GM21528 (cell line): Measurements from ENCODE around the gene TSPAN12.

Experiments used
- ATAC-seq: cut with Tn5 transposase; IDR thresholded peaks from one replicate; pipeline ENCODE4 v1.9.1; 2021; ENCODE audit warnings: mild to moderate bottlenecking, moderate library complexity; ENCODE audit not compliant: unreplicated experiment, low FRiP score

Gene TSPAN12

GRCh38 chr7:120843109-120843508, 14.8 kb downstream of the TSPAN12 start:
- ATAC-seq: no peak

- ATAC-seq: no peak
Measured at GRCh38 chr7:120842121-120842621, 15.8 kb downstream of the TSPAN12 start.

- ATAC-seq: no peak
Measured at GRCh38 chr7:120841608-120842007, 16.3 kb downstream of the TSPAN12 start.

- ATAC-seq: peak; percentile 65
Measured at GRCh38 chr7:120838281-120838682, 19.7 kb downstream of the TSPAN12 start.

DNA sequence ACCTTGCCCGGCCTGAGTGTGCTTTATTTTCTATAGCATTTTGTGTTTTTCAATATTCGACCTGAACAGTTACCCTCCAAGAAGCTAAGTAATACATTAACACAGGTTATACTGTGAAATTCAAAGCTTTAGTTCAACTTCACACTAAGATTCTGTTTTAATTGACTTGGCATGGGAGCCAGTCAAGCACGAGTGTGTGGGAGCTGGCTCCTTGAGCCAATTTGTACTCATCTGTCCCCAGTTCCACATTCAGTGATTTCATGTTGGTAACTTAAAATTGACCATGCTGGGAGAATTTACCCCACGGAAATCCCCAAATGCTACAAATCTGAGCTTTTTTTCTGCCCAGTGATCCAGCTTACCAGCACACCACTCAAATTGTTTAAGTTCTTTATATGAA, 20.3 kb downstream of the TSPAN12 start:
- ATAC-seq: no peak

- no peak for ATAC-seq
Measured at GRCh38 chr7:120836556-120837115, 21.3 kb downstream of the TSPAN12 start.

DNA sequence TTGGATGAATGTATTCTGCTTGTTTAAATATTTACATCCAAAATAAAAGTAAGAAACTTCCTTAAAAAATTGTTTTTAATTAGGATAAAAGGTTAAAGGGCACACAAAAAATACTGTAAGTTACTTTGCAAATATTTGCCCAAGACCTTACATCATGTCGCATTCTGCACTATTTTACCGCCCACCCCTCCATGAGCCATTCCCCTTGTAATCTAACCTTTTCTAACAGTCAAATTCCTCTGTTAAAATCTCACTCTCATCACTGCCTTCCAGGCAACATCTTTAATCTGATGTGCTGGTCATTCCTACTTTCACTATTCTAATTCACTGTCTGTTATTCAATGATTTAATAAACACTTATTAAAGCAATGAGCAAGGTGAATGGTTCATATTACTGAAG, 23.2 kb downstream of the TSPAN12 start:
- no peak for ATAC-seq

GRCh38 chr7:120833546-120833945, 24.4 kb downstream of the TSPAN12 start:
- ATAC-seq: no peak

GRCh38 chr7:120832803-120833202, 25.1 kb downstream of the TSPAN12 start:
- ATAC-seq: no peak

DNA sequence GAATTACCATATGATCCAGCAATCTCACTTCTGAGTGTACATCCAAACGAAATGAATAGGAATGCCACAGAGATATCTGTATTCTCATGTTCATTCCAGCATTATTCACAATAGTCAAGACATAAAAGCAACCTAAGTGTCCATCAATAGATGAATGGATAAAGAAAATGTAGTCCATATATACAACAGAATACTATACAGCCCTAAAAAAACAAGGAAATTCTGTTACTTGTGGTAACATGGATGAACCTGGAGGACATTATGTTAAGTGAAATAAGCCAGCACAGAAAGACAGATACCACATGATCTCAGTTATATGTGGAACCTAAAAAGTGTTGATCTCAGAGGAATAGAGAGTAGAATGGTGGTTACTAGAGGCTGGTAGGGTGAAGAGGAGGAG, 26.7 kb downstream of the TSPAN12 start:
- no peak for ATAC-seq

DNA sequence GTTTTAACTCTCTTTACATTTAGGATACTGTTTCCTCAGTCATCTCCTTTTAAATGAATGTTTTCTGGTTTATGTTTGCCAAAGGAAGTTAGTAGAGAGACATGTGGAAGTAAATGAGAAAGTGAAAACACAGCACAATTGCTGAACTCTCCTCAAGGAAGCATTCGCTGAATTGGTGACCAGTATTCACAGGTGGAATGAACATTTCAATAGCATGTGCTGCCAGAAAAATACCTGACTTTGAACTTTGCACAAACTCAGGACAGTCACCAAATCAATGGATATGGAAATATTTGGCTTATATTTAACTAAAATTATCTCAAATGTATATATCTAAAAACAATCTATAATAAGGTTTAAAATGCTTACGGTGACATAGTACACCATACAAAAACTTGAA, 28.5 kb downstream of the TSPAN12 start:
- ATAC-seq: no peak

GRCh38 chr7:120828528-120828927, 29.4 kb downstream of the TSPAN12 start:
- no peak for ATAC-seq

- no peak for ATAC-seq
Measured at GRCh38 chr7:120827371-120828118, 30.4 kb downstream of the TSPAN12 start.

DNA sequence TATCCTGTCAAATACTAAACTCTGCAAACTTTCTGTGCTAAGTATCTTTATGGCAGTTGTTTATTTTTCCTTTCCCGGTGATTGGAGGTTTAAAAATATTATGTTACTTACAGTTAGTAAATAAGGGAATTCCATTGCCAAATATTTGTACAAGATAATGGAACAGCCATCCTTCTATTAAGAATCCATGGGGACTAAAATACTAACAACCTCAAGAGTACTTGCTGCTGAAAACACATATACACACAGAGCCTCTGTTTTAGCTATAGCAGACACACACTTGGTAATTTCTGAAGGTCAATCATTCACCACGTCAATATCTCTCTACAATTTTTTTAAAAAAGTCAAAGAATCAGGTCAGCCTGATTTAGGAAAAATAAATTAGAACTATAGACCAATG, 32.4 kb downstream of the TSPAN12 start:
- ATAC-seq: no peak

DNA sequence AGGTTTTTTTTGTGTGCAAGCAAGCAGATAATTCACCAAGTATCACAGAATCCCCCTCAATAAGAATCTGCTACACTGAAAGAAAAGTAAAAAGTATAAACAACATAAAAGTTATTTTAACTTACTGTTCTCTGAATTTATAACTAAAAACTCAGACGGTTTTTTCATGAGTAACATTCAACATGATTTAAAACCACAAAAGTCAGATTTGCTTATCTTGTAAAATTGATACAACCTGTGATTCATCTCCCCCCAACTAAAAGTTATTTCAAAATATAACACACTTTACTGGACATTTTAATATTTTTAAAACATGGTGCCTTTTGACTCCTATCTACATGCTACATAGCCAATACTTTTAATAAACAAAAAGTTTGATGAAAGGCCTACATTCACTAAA, 32.8 kb downstream of the TSPAN12 start:
- no peak for ATAC-seq

- ATAC-seq: no peak
Measured at GRCh38 chr7:120819861-120820260, 38.1 kb downstream of the TSPAN12 start.

- no peak for ATAC-seq
Measured at GRCh38 chr7:120817851-120818250, 40.1 kb downstream of the TSPAN12 start.

GRCh38 chr7:120814253-120814939, 43.5 kb downstream of the TSPAN12 start:
- no peak for ATAC-seq

DNA sequence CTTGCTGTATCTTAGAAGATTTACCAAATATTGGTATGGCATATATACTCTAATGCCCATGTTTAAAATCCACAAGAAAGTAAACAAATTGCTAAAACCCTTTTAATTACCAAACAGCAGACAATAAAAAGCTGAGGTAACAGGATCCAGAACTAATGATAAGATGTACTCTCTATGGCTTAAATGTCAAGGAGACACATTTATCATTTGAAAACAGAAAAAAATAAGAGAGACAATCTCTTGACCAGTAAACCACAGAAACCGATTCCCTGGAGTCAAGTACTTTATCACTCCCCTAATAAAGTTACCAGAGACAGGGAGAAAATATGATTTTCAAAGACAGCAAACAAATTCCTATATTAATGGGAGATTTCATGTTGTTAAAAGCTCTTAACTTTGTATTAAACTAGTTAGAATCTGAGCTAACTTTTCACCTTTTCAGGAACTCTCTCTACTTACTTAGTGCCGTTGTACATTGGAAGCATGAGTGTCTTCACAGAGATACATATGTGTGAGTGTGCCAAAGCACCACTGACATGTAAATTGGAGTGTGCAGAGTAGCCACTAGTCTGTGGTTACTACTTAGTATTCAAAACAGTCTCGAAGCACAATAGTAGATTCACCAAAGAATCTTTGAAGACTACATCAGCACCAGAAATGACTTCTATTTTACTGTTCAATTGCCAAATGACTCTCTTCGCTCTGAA, 44.2 kb downstream of the TSPAN12 start:
- no peak for ATAC-seq

DNA sequence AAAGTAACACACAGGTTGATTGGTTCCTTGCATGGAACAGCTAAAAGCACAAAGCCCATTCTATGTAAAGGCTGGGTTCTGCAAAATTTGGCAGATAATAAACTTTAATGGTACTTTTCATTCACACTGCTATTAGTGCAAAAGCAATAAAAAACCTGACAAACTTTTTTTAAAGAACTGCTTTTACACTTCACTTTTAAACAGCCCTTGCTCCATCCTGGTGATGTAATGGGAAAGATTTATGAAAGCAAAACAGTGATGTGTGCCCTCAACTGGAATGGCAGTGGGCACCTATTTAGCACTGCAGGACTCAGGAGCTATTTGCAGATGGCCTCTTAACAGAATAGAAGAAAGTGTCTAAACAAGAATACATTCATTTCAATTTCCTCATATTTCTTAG, 44.9 kb downstream of the TSPAN12 start:
- ATAC-seq: no peak

DNA sequence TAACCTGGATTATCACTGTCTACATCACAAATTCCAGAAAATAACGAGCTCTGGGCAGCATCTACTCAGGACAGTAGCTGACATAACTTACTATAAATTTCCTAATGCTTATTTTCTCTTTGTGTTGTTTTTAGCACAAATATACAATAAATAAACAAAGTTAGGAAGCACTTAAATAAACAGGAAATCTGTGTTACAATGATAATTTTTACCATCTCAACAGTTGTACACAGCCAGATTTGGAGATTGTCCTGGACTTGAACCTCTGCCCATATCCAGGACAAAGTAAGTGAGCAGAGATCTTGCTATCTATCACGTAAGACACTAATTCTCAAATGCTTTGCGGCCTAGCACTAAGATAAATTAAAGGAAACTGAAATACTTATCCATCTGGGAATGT, 48.7 kb downstream of the TSPAN12 start:
- no peak for ATAC-seq
